ENCODE results near the gene ME1. TPM values are rescaled to one million over a fixed set of nuclear protein-coding genes. Genes with fewer than 3 reads are reported as not detected.
"Not testable (repeated sequence)": the region's sequence is repeated elsewhere in the genome, so short reads cannot be mapped to it uniquely, and the experiment has no call there.

The ME1 gene
- total and polyA plus RNA-seq, 7 donors = 4.2 to 18.5 (median 11.3) TPM

DNA sequence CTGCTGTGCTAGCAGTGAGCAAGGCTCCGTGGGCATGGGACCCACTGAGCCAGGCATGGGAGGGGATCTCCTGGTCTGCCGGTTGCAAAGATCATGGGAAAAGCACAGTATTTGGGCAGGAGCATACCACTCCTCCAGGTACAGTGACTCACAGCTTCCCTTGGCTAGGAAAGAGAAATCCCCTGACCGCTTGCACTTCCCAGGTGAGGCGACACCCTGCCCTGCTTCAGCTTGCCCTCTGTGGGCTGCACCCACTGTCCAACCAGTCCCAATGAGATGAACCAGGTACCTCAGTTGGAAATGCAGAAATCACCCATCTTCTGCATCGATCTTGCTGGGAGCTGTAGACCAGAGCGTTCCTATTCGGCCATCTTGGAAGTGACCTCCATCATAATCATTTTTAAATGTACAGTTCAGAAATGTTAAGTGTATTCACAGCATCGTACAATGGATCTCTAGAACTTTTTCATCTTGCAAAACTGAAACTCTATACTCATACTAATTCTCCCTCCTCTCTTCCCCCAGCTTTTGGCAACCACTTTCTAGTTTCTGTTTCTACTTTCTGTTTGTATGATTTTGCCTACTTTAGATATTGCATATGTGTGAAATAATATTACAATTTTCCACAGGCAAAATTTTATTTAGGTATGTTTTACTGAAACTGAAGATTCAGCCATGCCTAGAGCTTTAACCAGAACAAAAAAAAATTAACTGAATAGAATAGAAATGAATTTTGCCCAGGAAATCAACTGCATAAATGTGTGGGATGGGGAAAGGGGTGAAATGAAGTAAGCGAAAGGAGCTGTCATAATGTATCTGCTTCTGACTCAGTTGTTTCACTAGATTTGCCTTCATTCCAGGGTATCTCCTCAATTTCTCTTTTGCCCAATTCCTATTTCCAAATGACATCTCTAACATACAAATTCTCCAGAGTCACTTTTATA, 137.7 kb downstream of the ME1 start:
- intact Hi-C loops (cut with DNase I) = no loop called here
- H3K4me1 ChIP-seq = no peaks in the 10 kb centered on the region

DNA sequence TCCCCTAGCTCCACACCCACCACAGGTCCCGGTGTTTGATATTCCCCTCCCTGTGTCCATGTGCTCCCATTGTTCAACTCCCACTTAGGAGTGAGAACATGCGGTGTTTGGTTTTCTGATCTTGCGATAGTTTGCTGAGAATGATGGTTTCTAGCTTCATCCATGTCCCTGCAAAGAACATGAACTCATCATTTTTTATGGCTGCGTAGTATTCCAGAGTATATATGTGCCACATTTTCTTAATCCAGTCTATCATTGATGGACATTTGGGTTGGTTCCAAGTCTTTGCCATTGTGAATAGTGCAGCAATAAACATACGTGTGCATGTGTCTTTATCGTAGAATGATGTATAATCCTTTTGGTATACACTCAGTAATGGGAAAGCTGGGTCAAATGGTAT, 143.6 kb downstream of the ME1 start:
- H3K27me3 ChIP-seq; H3K9me3 ChIP-seq; H3K4me1 ChIP-seq; H3K36me3 ChIP-seq; intact Hi-C loops (cut with DNase I); H3K27ac ChIP-seq; DNase-seq; H3K4me3 ChIP-seq: not testable (repeated sequence)
- 89 to 96% methylated on average over 6 of the region's 6 CpGs for WGBS, 2 donors

More for the DNA sequence above, 137.7 kb downstream of the ME1 start:
- H3K9me3 ChIP-seq = no peaks in the 10 kb centered on the region
- no peak overlapping the region for H3K4me3 ChIP-seq
- H3K27ac ChIP-seq = no peak overlapping the region
- H3K36me3 ChIP-seq = no peaks in the 10 kb centered on the region
- TF ChIP-seq EP300 (IDR thresholded peaks at IDR 0.05) (no peak), POLR2AphosphoS5 (IDR thresholded peaks at IDR 0.05) (no peak), POLR2A (IDR thresholded peaks at IDR 0.05) (no peak), CTCF (IDR thresholded peaks at IDR 0.05) (no peak)
- H3K27me3 ChIP-seq = no peaks in the 10 kb centered on the region
- DNase-seq = no peak
- WGBS, 2 donors = 92 to 93% methylated on average over 9 of the region's 9 CpGs

GRCh38 chr6:83285917-83286316, 144.9 kb downstream of the ME1 start:
- intact Hi-C loops (cut with DNase I) = no loop called here
- no peaks in the 10 kb centered on the region for H3K36me3 ChIP-seq
- DNase-seq = no peak
- H3K4me1 ChIP-seq = no peaks in the 10 kb centered on the region
- no peaks in the 10 kb centered on the region for H3K27me3 ChIP-seq
- WGBS, 2 donors = 87 to 89% methylated on average over 4 of the region's 4 CpGs
- TF ChIP-seq CTCF (IDR thresholded peaks at IDR 0.05) = no peak
- no peak for TF ChIP-seq POLR2A (IDR thresholded peaks at IDR 0.05)
- no peak for TF ChIP-seq POLR2AphosphoS5 (IDR thresholded peaks at IDR 0.05)
- H3K27ac ChIP-seq = no peak overlapping the region
- H3K9me3 ChIP-seq = no peaks in the 10 kb centered on the region
- no peak overlapping the region for H3K4me3 ChIP-seq

- WGBS, 2 donors = 42 to 62% methylated on average over 1 of the region's 1 CpG
- no peak overlapping the region for H3K4me3 ChIP-seq
- TF ChIP-seq EP300 (IDR thresholded peaks at IDR 0.05) (no peak), CTCF (IDR thresholded peaks at IDR 0.05) (no peak), POLR2AphosphoS5 (IDR thresholded peaks at IDR 0.05) (no peak), POLR2A (IDR thresholded peaks at IDR 0.05) (no peak)
These were observed 157.3 kb downstream of the ME1 start for GRCh38 chr6:83273596-83273995.

GRCh38 chr6:83270971-83271719, 159.7 kb downstream of the ME1 start:
- Histone ChIP-seq H3K4me3 (no peak overlapping the region), H3K36me3 (no peaks in the 10 kb centered on the region), H3K9me3 (no peaks in the 10 kb centered on the region), H3K4me1 (no peaks in the 10 kb centered on the region), H3K27me3 (no peaks in the 10 kb centered on the region), H3K27ac (no peak overlapping the region)
- TF ChIP-seq POLR2AphosphoS5 (IDR thresholded peaks at IDR 0.05) = no peak
- no peak for TF ChIP-seq POLR2A (IDR thresholded peaks at IDR 0.05)
- no peak for TF ChIP-seq EP300 (IDR thresholded peaks at IDR 0.05)
- WGBS, 2 donors = 79 to 83% methylated on average over 6 of the region's 6 CpGs
- intact Hi-C loops (cut with DNase I) = no loop called here
- no peak for DNase-seq

More at GRCh38 chr6:83273596-83273995, 157.3 kb downstream of the ME1 start:
- Histone ChIP-seq H3K4me1 (no peaks in the 10 kb centered on the region), H3K9me3 (no peaks in the 10 kb centered on the region), H3K27me3 (no peaks in the 10 kb centered on the region), H3K36me3 (no peaks in the 10 kb centered on the region), H3K27ac (no peak overlapping the region)
- no peak for DNase-seq
- intact Hi-C loops (cut with DNase I) = no loop called here

Data from sigmoid colon (tissue), 7 donors.